HL-60 (cell line): ENCODE results near the gene SMPDL3A.

ENCODE experiments used
- DNase-seq, 2 experiments: peaks; one replicate each; pipeline ENCODE4 v3.0.0-alpha.2; 2010 to 2020; ENCODE audit warnings: low read depth in 1 of 2, low spot score in 1 of 2
- H3K27ac ChIP-seq: fragments of 250-450 bp; sonication (Bioruptor Pico); replicated peaks from 2 replicates; pipeline ENCODE4 v1.5.1; 2020; ENCODE audit warnings: mild to moderate bottlenecking, moderate library complexity
- H3K27me3 ChIP-seq: fragments of 250-450 bp; sonication (Bioruptor Pico); 2 replicates; pipeline ENCODE4 v1.5.1; 2021; ENCODE audit warnings: mild to moderate bottlenecking, moderate library complexity; ENCODE audit not compliant: insufficient read depth, poor library complexity, severe bottlenecking
- H3K4me3 ChIP-seq: replicated peaks from 2 replicates; pipeline ENCODE4 v1.5.1; 2011; ENCODE audit warnings: mild to moderate bottlenecking, control low read depth, low read length; ENCODE audit not compliant: insufficient read depth
- CTCF ChIP-seq: IDR thresholded peaks from one replicate; pipeline ENCODE4 v1.5.1; 2011; ENCODE audit warnings: low read length, control low read depth, inconsistent platforms; ENCODE audit not compliant: insufficient read depth
- GABPA ChIP-seq: IDR thresholded peaks from 2 replicates; pipeline ENCODE4 v1.6.1; 2012; ENCODE audit warnings: low read depth
- POLR2AphosphoS5 ChIP-seq: IDR thresholded peaks from 2 replicates; pipeline ENCODE4 v1.6.1; 2012; ENCODE audit warnings: low read depth
- REST ChIP-seq: IDR thresholded peaks from 2 replicates; pipeline ENCODE4 v1.6.1; 2012; ENCODE audit warnings: low read depth; ENCODE audit not compliant: insufficient replicate concordance
- SPI1 ChIP-seq: IDR thresholded peaks from 2 replicates; pipeline ENCODE4 v1.6.1; 2012; ENCODE audit warnings: low read depth, mild to moderate bottlenecking, borderline replicate concordance

Gene SMPDL3A

GRCh38 chr6:122752459-122752858 is 36.6 kb upstream of the SMPDL3A start:
- H3K27me3 ChIP-seq, result no peaks in the 10 kb centered on the region
- no peak for TF ChIP-seq GABPA
- TF ChIP-seq REST, result no peak
- no peak for TF ChIP-seq POLR2AphosphoS5
- no peak for TF ChIP-seq CTCF
- no peak overlapping the region for H3K4me3 ChIP-seq
- DNase-seq, result no peak
- H3K27ac ChIP-seq, result no peak overlapping the region

GRCh38 chr6:122753000-122753687 is 35.9 kb upstream of the SMPDL3A start:
- no peak for DNase-seq
- TF ChIP-seq SPI1, result no peak
- no peak for TF ChIP-seq CTCF
- no peak for TF ChIP-seq GABPA
- no peak for TF ChIP-seq REST
- TF ChIP-seq POLR2AphosphoS5, result no peak
- H3K27ac ChIP-seq, result no peak overlapping the region
- no peaks in the 10 kb centered on the region for H3K27me3 ChIP-seq
- H3K4me3 ChIP-seq, result no peak overlapping the region

- no peak overlapping the region for H3K4me3 ChIP-seq
- no peak for TF ChIP-seq REST
- TF ChIP-seq CTCF, result no peak
- TF ChIP-seq SPI1, result no peak
- TF ChIP-seq GABPA, result no peak
- TF ChIP-seq POLR2AphosphoS5, result no peak
- DNase-seq, result no peak
- H3K27me3 ChIP-seq, result no peaks in the 10 kb centered on the region
- H3K27ac ChIP-seq, result no peak overlapping the region
Measured at GRCh38 chr6:122753688-122754056, 35.4 kb upstream of the SMPDL3A start.
